Panc1 (cell line): ENCODE measurements around the gene BNIP3. TPM values are rescaled to one million over a fixed set of nuclear protein-coding genes. Genes with fewer than 3 reads are reported as not detected.
A peak's percentile ranks its signal among the peaks of the same experiment; 100 is the strongest.

Experiments
- ATAC-seq: fragments of 200-7000 bp; cut with Tn5 transposase; 2 replicates; pipeline ENCODE4 v1.9.1; 2020; ENCODE audit warnings: mild to moderate bottlenecking, moderate library complexity
- BruUV-seq: library from RNA; stranded (reverse); fragments of 400-500 nt; replicated peaks from 2 replicates; lab custom pipeline; 2021; lab: Mats Ljungman, UMichigan
- CTCF ChIA-PET: fragments of 300-600 bp; sonication (Branson Sonifier 250); formaldehyde crosslinking; loops from one replicate; lab custom pipeline; 2022; ENCODE audit warnings: antibody characterized with exemption; lab: Charles Lee
- POLR2A ChIA-PET: fragments of 300-600 bp; sonication (Branson Sonifier 250); formaldehyde crosslinking; loops from one replicate; lab custom pipeline; 2022; ENCODE audit warnings: antibody characterized with exemption; lab: Charles Lee
- DNase-seq: peaks from one replicate; pipeline ENCODE4 v3.0.0-alpha.2; 2010; ENCODE audit warnings: low read depth, low spot score
- H3K27ac ChIP-seq: 2 replicates; pipeline ENCODE4 v1.5.1; 2011; ENCODE audit warnings: mild to moderate bottlenecking, low read length, inconsistent platforms
- H3K27me3 ChIP-seq: fragments of 200-500 bp; sonication (Bioruptor generic); 2 replicates; pipeline ENCODE4 v1.6.0; 2014; ENCODE audit warnings: low read length, inconsistent platforms; ENCODE audit not compliant: control insufficient read depth, insufficient read depth
- H3K36me3 ChIP-seq: fragments of 200-500 bp; sonication (Bioruptor generic); 2 replicates; pipeline ENCODE4 v1.5.1; 2014; ENCODE audit warnings: inconsistent platforms, mild to moderate bottlenecking, low read length, moderate library complexity; ENCODE audit not compliant: control insufficient read depth, insufficient read depth
- H3K4me1 ChIP-seq: 2 replicates; pipeline ENCODE4 v1.5.1; 2011; ENCODE audit warnings: inconsistent platforms, mild to moderate bottlenecking, low read length, moderate library complexity; ENCODE audit not compliant: control insufficient read depth, insufficient read depth
- H3K4me3 ChIP-seq, 2 experiments: 2 replicates each; pipeline ENCODE4 v1.5.1; 2011 to 2012; ENCODE audit warnings: low read depth in 2 of 2, low read length in 2 of 2, mild to moderate bottlenecking in 2 of 2, inconsistent platforms in 1 of 2, moderate library complexity in 1 of 2
- H3K9me3 ChIP-seq: fragments of 200-500 bp; sonication (Bioruptor generic); 2 replicates; pipeline ENCODE4 v1.5.1; 2014; ENCODE audit warnings: low read depth, mild to moderate bottlenecking, inconsistent platforms, low read length, moderate library complexity; ENCODE audit not compliant: control insufficient read depth, insufficient read depth
- POLR2AphosphoS5 ChIP-seq: IDR thresholded peaks from 2 replicates; pipeline ENCODE4 v1.6.1; 2012; ENCODE audit warnings: mild to moderate bottlenecking, low read depth, low read length, moderate library complexity
- SIN3A ChIP-seq: IDR thresholded peaks from 2 replicates; pipeline ENCODE4 v1.6.1; 2012; ENCODE audit warnings: low read depth, mild to moderate bottlenecking, low read length, moderate library complexity, borderline replicate concordance; ENCODE audit not compliant: insufficient read depth
- TCF7L2 ChIP-seq: IDR thresholded peaks from 2 replicates; pipeline ENCODE4 v1.6.1; 2011; ENCODE audit warnings: mild to moderate bottlenecking, low read depth, low read length, inconsistent platforms
- in situ Hi-C: cut with HindIII; loops from 2 replicates; pipeline ENCODE4 v1.10.0; 2016; ENCODE audit warnings: low sequenced_read_pairs, low pct_unique_long_range_greater_than_20kb
- intact Hi-C: fragments of 100-400 bp; cut with micrococcal nuclease; formaldehyde crosslinking; loops from one replicate; pipeline ENCODE4 v1.10.0; 2022; ENCODE audit not compliant: unreplicated experiment
- total RNA-seq: library from RNA; stranded (reverse); gene quantifications from one replicate; pipeline ENCODE4 v1.2.1, GENCODE V29; 2021; ENCODE audit not compliant: unreplicated experiment
- TF ChIP-seq, protein P1 (sequence below), 2 experiments: IDR thresholded peaks; 2 replicates each; pipeline ENCODE4 v1.6.1; 2011 to 2012; ENCODE audit warnings: low read depth in 2 of 2, control low read depth in 1 of 2, low read length in 1 of 2, mild to moderate bottlenecking in 1 of 2, moderate library complexity in 1 of 2; ENCODE audit not compliant: insufficient read depth in 1 of 2
- TF ChIP-seq, protein P2 (sequence below): fragments of 450-650 bp; IDR thresholded peaks from 2 replicates; pipeline ENCODE4 v1.5.1; 2017; ENCODE audit warnings: mild to moderate bottlenecking

BNIP3 gene
- total RNA-seq, 1 experiment from 2014 or later = 67.8 TPM

DNA sequence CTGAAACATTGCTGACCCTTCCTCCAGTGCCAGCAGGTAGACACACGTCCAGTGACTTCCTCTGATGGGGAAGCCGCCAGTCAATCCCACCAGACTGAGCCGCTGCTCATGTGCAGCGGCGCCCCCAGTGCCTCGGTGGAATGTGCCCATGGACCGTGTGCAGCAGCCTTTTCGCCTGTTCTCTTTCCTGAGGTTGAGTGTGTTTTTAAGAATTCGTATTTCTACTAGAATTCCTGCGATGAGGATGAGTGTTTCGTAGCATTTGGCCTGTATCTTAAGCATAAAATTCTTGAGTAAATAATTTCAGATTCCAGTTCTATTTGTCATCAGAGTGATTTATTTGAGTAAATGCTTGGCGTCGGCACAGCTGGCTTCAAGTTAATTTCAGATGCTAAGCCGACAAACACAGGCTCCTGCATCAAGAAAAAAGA is 35.4 kb downstream of the BNIP3 start:
- TF ChIP-seq, protein P1, sequence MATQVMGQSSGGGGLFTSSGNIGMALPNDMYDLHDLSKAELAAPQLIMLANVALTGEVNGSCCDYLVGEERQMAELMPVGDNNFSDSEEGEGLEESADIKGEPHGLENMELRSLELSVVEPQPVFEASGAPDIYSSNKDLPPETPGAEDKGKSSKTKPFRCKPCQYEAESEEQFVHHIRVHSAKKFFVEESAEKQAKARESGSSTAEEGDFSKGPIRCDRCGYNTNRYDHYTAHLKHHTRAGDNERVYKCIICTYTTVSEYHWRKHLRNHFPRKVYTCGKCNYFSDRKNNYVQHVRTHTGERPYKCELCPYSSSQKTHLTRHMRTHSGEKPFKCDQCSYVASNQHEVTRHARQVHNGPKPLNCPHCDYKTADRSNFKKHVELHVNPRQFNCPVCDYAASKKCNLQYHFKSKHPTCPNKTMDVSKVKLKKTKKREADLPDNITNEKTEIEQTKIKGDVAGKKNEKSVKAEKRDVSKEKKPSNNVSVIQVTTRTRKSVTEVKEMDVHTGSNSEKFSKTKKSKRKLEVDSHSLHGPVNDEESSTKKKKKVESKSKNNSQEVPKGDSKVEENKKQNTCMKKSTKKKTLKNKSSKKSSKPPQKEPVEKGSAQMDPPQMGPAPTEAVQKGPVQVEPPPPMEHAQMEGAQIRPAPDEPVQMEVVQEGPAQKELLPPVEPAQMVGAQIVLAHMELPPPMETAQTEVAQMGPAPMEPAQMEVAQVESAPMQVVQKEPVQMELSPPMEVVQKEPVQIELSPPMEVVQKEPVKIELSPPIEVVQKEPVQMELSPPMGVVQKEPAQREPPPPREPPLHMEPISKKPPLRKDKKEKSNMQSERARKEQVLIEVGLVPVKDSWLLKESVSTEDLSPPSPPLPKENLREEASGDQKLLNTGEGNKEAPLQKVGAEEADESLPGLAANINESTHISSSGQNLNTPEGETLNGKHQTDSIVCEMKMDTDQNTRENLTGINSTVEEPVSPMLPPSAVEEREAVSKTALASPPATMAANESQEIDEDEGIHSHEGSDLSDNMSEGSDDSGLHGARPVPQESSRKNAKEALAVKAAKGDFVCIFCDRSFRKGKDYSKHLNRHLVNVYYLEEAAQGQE (IDR thresholded peaks at IDR 0.05; ENCODE audit: insufficient read depth in 1 of 2, low read depth in 2 of 2, low read length in 1 of 2) = no peak
- TF ChIP-seq POLR2AphosphoS5 (no peak), SIN3A (no peak), TCF7L2 (no peak)
- TF ChIP-seq, protein P2, sequence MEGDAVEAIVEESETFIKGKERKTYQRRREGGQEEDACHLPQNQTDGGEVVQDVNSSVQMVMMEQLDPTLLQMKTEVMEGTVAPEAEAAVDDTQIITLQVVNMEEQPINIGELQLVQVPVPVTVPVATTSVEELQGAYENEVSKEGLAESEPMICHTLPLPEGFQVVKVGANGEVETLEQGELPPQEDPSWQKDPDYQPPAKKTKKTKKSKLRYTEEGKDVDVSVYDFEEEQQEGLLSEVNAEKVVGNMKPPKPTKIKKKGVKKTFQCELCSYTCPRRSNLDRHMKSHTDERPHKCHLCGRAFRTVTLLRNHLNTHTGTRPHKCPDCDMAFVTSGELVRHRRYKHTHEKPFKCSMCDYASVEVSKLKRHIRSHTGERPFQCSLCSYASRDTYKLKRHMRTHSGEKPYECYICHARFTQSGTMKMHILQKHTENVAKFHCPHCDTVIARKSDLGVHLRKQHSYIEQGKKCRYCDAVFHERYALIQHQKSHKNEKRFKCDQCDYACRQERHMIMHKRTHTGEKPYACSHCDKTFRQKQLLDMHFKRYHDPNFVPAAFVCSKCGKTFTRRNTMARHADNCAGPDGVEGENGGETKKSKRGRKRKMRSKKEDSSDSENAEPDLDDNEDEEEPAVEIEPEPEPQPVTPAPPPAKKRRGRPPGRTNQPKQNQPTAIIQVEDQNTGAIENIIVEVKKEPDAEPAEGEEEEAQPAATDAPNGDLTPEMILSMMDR = no peak
- in situ Hi-C loops = no loop called here
- POLR2A ChIA-PET = no interaction called here
- Histone ChIP-seq H3K4me1 (peaks cover 19% of the 10 kb centered on the region), H3K4me3 (no peak overlapping the region), H3K27me3 (no peaks in the 10 kb centered on the region), H3K9me3 (no peaks in the 10 kb centered on the region), H3K36me3 (peaks cover 24% of the 10 kb centered on the region), H3K27ac (no peak overlapping the region)
- BruUV-seq = no TSS peak
- intact Hi-C loops = no loop called here
- CTCF ChIA-PET = interaction anchor here (0.7 kb wide), 1 partner anchor 425 kb away, joined by 6 read pairs; no protein-coding TSS in a partner anchor
- ATAC-seq (peak; percentile 28; the same call in 1 of the 2 replicates), DNase-seq (peak; percentile 62)

DNA sequence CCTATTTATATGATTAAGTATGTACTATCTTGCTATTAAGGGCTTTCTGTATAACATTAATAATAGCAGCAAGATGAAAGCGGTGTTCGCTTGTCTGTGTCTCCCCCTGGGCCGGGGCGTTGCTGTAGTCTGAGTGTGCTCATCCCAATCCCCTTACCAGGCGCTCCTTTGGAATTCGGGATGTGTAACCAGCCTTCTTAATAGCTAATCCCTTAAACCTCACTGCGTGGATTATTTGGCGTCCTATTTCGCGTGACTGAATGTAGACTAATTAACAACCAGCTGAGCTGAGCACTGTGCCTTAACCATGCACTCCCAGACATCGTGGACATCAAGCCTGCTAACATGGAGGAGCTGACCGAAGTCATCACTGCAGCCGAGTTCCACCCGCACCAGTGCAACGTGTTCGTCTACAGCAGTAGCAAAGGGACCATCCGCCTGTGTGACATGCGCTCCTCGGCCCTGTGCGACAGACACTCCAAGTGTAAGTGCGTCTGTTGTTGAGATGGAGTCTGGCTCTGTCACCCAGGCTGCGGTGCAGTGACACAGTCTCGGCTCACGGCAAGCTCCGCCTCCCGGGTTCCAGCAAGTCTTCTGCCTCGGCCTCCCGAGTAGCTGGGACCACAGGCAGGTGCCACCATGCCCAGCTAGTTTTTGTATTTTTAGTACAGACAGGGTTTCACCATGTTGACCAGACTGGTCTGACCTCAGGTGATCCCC is 36.6 kb downstream of the BNIP3 start:
- CTCF ChIA-PET = interaction anchor here (0.8 to 1.4 kb wide), 2 partner anchors 58 to 59 kb away, joined by 3 to 5 read pairs; no protein-coding TSS in a partner anchor

More for the DNA sequence above, 36.6 kb downstream of the BNIP3 start:
- POLR2A ChIA-PET = no interaction called here
- in situ Hi-C loops (no loop called here), intact Hi-C loops (no loop called here)
- BruUV-seq = no TSS peak
- Histone ChIP-seq H3K4me3 (no peak overlapping the region), H3K27me3 (no peaks in the 10 kb centered on the region), H3K9me3 (no peaks in the 10 kb centered on the region), H3K27ac (no peak overlapping the region), H3K36me3 (peaks cover 28% of the 10 kb centered on the region), H3K4me1 (peaks cover 19% of the 10 kb centered on the region)
- TF ChIP-seq, protein P1 (IDR thresholded peaks at IDR 0.05; ENCODE audit: insufficient read depth in 1 of 2, low read depth in 2 of 2, low read length in 1 of 2) = no peak
- TF ChIP-seq TCF7L2 (no peak), SIN3A (no peak), POLR2AphosphoS5 (no peak)
- TF ChIP-seq, protein P2 = no peak
- no peak for DNase-seq
- ATAC-seq = no peak
